Mesendoderm (in vitro differentiated cells): ENCODE data around the gene CAMKMT.

Experiments used
- DNase-seq: peaks from one replicate; pipeline ENCODE4 v3.0.0; 2013
- H2AK5ac ChIP-seq: 2 replicates; pipeline ENCODE4 v1.6.1; 2013; ENCODE audit warnings: low read length, inconsistent platforms
- H2BK120ac ChIP-seq: 2 replicates; pipeline ENCODE4 v1.6.1; 2013; ENCODE audit warnings: low read depth, mild to moderate bottlenecking, low read length, moderate library complexity, mixed read lengths
- H2BK15ac ChIP-seq: replicated peaks from 2 replicates; pipeline ENCODE4 v1.6.1; 2013; ENCODE audit warnings: low read depth, mild to moderate bottlenecking, moderate library complexity
- H2BK5ac ChIP-seq: 2 replicates; pipeline ENCODE4 v1.6.1; 2013; ENCODE audit warnings: low read length, inconsistent platforms
- H3K18ac ChIP-seq: 2 replicates; pipeline ENCODE4 v1.6.1; 2013; ENCODE audit warnings: mild to moderate bottlenecking, low read length, mixed read lengths
- H3K23ac ChIP-seq: one replicate; pipeline ENCODE4 v1.6.1; 2013; ENCODE audit warnings: low read length
- H3K27ac ChIP-seq: 2 replicates; pipeline ENCODE4 v1.5.1; 2013; ENCODE audit warnings: low read depth, mild to moderate bottlenecking, inconsistent platforms, low read length, moderate library complexity
- H3K27me3 ChIP-seq: 2 replicates; pipeline ENCODE4 v1.6.1; 2013; ENCODE audit warnings: low read length, control low read depth, mild to moderate bottlenecking, inconsistent platforms; ENCODE audit not compliant: insufficient read depth, poor library complexity
- H3K36me3 ChIP-seq: 2 replicates; pipeline ENCODE4 v1.6.1; 2013; ENCODE audit warnings: low read length, inconsistent platforms; ENCODE audit not compliant: control insufficient read depth, insufficient read depth
- H3K4ac ChIP-seq: one replicate; pipeline ENCODE4 v1.6.1; 2013; ENCODE audit warnings: low read depth, mild to moderate bottlenecking, low read length, moderate library complexity
- H3K4me1 ChIP-seq: 2 replicates; pipeline ENCODE4 v1.6.1; 2013; ENCODE audit warnings: low read depth, low read length, inconsistent platforms; ENCODE audit not compliant: control insufficient read depth
- H3K4me2 ChIP-seq: 2 replicates; pipeline ENCODE4 v1.6.1; 2013; ENCODE audit warnings: low read length
- H3K4me3 ChIP-seq: 2 replicates; pipeline ENCODE4 v1.5.1; 2013; ENCODE audit warnings: mild to moderate bottlenecking, low read length
- H3K56ac ChIP-seq: one replicate; pipeline ENCODE4 v1.6.1; 2013; ENCODE audit warnings: low read length
- H3K79me1 ChIP-seq: 2 replicates; pipeline ENCODE4 v1.6.1; 2013; ENCODE audit warnings: low read length, inconsistent platforms
- H3K79me2 ChIP-seq: 2 replicates; pipeline ENCODE4 v1.6.1; 2013; ENCODE audit warnings: mild to moderate bottlenecking, low read length; ENCODE audit not compliant: control insufficient read depth, insufficient read depth
- H3K9ac ChIP-seq: 2 replicates; pipeline ENCODE4 v1.6.1; 2013; ENCODE audit warnings: low read length, inconsistent platforms
- H4K5ac ChIP-seq: one replicate; pipeline ENCODE4 v1.6.1; 2013; ENCODE audit warnings: low read length
- H4K8ac ChIP-seq: one replicate; pipeline ENCODE4 v1.6.1; 2013; ENCODE audit warnings: low read depth, mild to moderate bottlenecking, control low read depth, low read length, moderate library complexity
- WGBS: extraction: QIAGEN DNeasy Blood & Tissue Kit; methylation state at CpG from one replicate; pipeline ENCODE4 v1.1.7; 2013; ENCODE audit warnings: low lambda C conversion rate, missing lambda C conversion rate; ENCODE audit not compliant: insufficient coverage; ENCODE audit errors: extremely low coverage; 5-methylcytosine and 5-hydroxymethylcytosine counted together

The CAMKMT gene

GRCh38 chr2:44786045-44786816 lies 424.5 kb downstream of the CAMKMT start:
- H3K18ac ChIP-seq = no peak overlapping the region
- no peaks in the 10 kb centered on the region for H3K27me3 ChIP-seq
- no peak overlapping the region for H3K4me2 ChIP-seq
- no CpG with 5 or more reads among the region's 7 CpGs for WGBS
- no peaks in the 10 kb centered on the region for H3K4me1 ChIP-seq
- no peak overlapping the region for H2AK5ac ChIP-seq
- no peak overlapping the region for H4K8ac ChIP-seq
- H3K27ac ChIP-seq = no peak overlapping the region
- no peak overlapping the region for H2BK15ac ChIP-seq
- no peak overlapping the region for H4K5ac ChIP-seq
- no peak overlapping the region for H3K9ac ChIP-seq
- H2BK5ac ChIP-seq = no peak overlapping the region
- H3K4ac ChIP-seq = no peak overlapping the region
- no peak overlapping the region for H3K4me3 ChIP-seq
- H3K79me2 ChIP-seq = no peaks in the 10 kb centered on the region
- no peak overlapping the region for H3K23ac ChIP-seq
- H3K56ac ChIP-seq = no peak overlapping the region
- H3K79me1 ChIP-seq = no peaks in the 10 kb centered on the region
- no peak overlapping the region for H2BK120ac ChIP-seq
- no peak for DNase-seq
- no peaks in the 10 kb centered on the region for H3K36me3 ChIP-seq

DNA sequence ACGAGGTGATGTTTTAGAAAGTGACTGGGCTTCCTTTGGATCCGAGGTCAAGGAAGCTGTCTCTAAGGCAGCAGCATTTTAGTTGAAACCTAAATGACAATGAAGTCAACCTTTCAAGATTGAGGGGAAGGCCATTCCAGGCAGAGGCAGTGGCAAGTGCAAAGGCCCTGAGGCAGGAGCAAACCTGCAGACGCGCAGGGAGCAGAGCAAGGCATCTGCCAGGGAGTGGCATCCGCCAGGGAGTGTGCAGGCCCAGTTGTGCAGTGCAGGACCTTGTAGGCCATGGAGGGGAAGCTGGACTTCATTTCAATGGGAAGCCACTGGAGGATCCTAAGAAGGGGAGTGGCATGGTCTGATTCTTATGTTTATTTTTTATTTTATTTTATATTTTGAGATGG lies 425.1 kb downstream of the CAMKMT start:
- DNase-seq = no peak
- Histone ChIP-seq H3K27ac (no peak overlapping the region), H3K27me3 (no peaks in the 10 kb centered on the region), H2BK15ac (no peak overlapping the region), H2BK120ac (no peak overlapping the region), H3K36me3 (no peaks in the 10 kb centered on the region), H4K8ac (no peak overlapping the region), H3K56ac (no peak overlapping the region), H3K4me1 (no peaks in the 10 kb centered on the region), H3K9ac (no peak overlapping the region), H3K18ac (no peak overlapping the region), H3K4ac (no peak overlapping the region), H2AK5ac (no peak overlapping the region), H3K79me2 (no peaks in the 10 kb centered on the region), H3K4me3 (no peak overlapping the region), H2BK5ac (no peak overlapping the region), H4K5ac (no peak overlapping the region), H3K23ac (no peak overlapping the region), H3K4me2 (no peak overlapping the region), H3K79me1 (no peaks in the 10 kb centered on the region)
- no CpG with 5 or more reads among the region's 5 CpGs for WGBS

- no peak for DNase-seq
- no peak overlapping the region for H3K4me3 ChIP-seq
- H3K79me1 ChIP-seq = no peaks in the 10 kb centered on the region
- no peak overlapping the region for H3K9ac ChIP-seq
- H4K8ac ChIP-seq = no peak overlapping the region
- H3K4me1 ChIP-seq = no peaks in the 10 kb centered on the region
- H2BK15ac ChIP-seq = no peak overlapping the region
- H3K23ac ChIP-seq = no peak overlapping the region
- H2BK5ac ChIP-seq = no peak overlapping the region
- H3K27ac ChIP-seq = no peak overlapping the region
- no peak overlapping the region for H3K18ac ChIP-seq
- WGBS = no CpG with 5 or more reads among the region's 6 CpGs
- H3K27me3 ChIP-seq = no peaks in the 10 kb centered on the region
- no peak overlapping the region for H3K4me2 ChIP-seq
- H3K4ac ChIP-seq = no peak overlapping the region
- no peaks in the 10 kb centered on the region for H3K79me2 ChIP-seq
- H3K36me3 ChIP-seq = no peaks in the 10 kb centered on the region
- no peak overlapping the region for H2AK5ac ChIP-seq
- H3K56ac ChIP-seq = no peak overlapping the region
- no peak overlapping the region for H2BK120ac ChIP-seq
- no peak overlapping the region for H4K5ac ChIP-seq
Measured at GRCh38 chr2:44787663-44788062, 425.9 kb downstream of the CAMKMT start.

DNA sequence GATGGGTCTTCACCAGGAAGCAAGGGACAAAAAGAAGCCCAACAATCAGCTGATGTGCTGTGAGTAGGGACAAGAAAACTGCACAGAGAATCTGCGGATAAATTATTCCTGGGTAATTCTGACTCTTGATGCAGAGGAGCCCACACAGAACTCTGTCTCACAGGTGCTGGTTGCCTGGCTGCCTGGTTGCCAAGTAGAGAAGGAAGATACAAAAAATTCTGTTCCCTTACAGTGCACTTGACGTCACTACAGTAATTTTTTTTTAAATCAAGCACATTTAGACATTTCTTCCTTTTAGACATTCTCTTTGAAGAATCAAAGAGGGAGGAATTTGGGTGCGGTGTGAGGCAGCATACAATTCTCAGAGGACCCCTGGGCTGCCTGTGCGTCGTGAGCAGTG lies 427.7 kb downstream of the CAMKMT start:
- Histone ChIP-seq H2BK5ac (no peak overlapping the region), H3K4me2 (no peak overlapping the region), H3K36me3 (no peaks in the 10 kb centered on the region), H3K79me2 (no peaks in the 10 kb centered on the region), H4K5ac (no peak overlapping the region), H3K9ac (no peak overlapping the region), H3K27ac (no peak overlapping the region), H2BK120ac (no peak overlapping the region), H3K4me3 (no peak overlapping the region), H3K56ac (no peak overlapping the region), H3K18ac (no peak overlapping the region), H3K79me1 (no peaks in the 10 kb centered on the region), H3K27me3 (no peaks in the 10 kb centered on the region), H4K8ac (no peak overlapping the region), H2AK5ac (no peak overlapping the region), H3K23ac (no peak overlapping the region), H3K4me1 (no peaks in the 10 kb centered on the region), H2BK15ac (no peak overlapping the region), H3K4ac (no peak overlapping the region)
- DNase-seq = no peak
- no CpG with 5 or more reads among the region's 5 CpGs for WGBS

- no peaks in the 10 kb centered on the region for H3K4me1 ChIP-seq
- no peak overlapping the region for H2BK120ac ChIP-seq
- H4K8ac ChIP-seq = no peak overlapping the region
- no peak overlapping the region for H3K9ac ChIP-seq
- H2AK5ac ChIP-seq = no peak overlapping the region
- H3K56ac ChIP-seq = no peak overlapping the region
- H2BK5ac ChIP-seq = no peak overlapping the region
- no peak overlapping the region for H3K4me2 ChIP-seq
- H3K79me2 ChIP-seq = no peaks in the 10 kb centered on the region
- H3K36me3 ChIP-seq = no peaks in the 10 kb centered on the region
- no peak overlapping the region for H4K5ac ChIP-seq
- no peaks in the 10 kb centered on the region for H3K27me3 ChIP-seq
- DNase-seq = peak; percentile 23
- H3K79me1 ChIP-seq = no peaks in the 10 kb centered on the region
- H3K18ac ChIP-seq = no peak overlapping the region
- no peak overlapping the region for H3K4me3 ChIP-seq
- no peak overlapping the region for H2BK15ac ChIP-seq
- H3K27ac ChIP-seq = peak overlapping the region; percentile 66
- no peak overlapping the region for H3K23ac ChIP-seq
- H3K4ac ChIP-seq = no peak overlapping the region
- WGBS = no CpG with 5 or more reads among the region's 7 CpGs
Measured at GRCh38 chr2:44789971-44790721, 428.4 kb downstream of the CAMKMT start.
